ENCODE measurements around the gene CTIF.

Gene CTIF

DNA sequence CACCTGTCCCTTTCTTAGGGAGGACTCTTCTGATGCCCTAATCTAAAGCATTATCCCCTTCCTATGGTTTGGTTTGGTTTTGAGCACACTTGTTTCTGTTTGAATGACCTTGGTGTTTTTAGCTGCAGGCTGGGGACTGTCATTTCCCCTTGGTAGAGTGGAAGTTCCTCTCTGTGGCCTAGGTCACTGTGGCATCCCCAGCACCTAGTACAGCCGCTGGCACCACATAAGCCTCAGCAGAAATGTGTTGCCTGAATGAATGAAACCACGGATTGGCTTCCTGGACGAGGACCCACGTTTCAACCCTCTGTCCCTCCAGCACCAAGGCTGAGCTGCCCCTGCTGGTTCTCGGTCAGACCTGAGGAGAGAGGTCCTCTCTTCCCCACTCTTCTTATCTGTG lies 159.9 kb downstream of the CTIF start:
- Histone ChIP-seq H3K27me3 (ENCODE audit: control insufficient read depth in 1 of 2, insufficient read depth in 2 of 2, low read length in 2 of 2) (no peaks in the 10 kb centered on the region), H3K9me3 (ENCODE audit: control insufficient read depth in 2 of 2, low read length in 2 of 2) (peaks cover 0 to 2% of the 10 kb centered on the region in 2 donors), H3K36me3 (ENCODE audit: control insufficient read depth in 2 of 2, insufficient read depth in 2 of 2, low read length in 2 of 2) (peaks cover 0 to 4% of the 10 kb centered on the region in 2 donors), H3K4me3 (ENCODE audit: low read length in 2 of 2) (no peak overlapping the region), H3K9ac (ENCODE audit: low read length in 2 of 2) (no peak overlapping the region), H3K4me1 (ENCODE audit: control insufficient read depth, insufficient read depth, low read length) (peaks cover 2% of the 10 kb centered on the region), H3K27ac (ENCODE audit: low read length) (no peak overlapping the region)

DNA sequence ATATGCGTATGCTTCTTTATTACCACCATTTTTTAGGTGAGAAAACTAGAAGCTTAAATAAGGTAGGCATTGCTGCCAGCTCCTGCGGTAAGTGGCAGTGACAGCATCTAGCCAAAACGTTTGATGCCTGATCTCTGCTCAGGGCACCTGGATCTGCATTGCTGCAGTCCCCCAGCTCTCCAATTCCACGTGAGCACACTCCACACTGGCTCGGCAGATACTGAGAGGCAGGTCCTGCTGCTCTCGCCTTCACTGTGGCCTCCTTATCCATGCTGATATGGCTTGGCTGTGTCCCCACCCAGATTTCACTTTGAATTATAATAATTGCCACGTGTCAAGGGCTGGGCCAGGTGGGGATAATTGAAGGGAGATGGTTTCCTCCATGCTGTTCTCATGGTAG lies 160.9 kb downstream of the CTIF start:
- H3K27me3 ChIP-seq (ENCODE audit: control insufficient read depth in 1 of 2, insufficient read depth in 2 of 2, low read length in 2 of 2), result no peaks in the 10 kb centered on the region
- no peak overlapping the region for H3K9ac ChIP-seq (ENCODE audit: low read length in 2 of 2)
- H3K36me3 ChIP-seq (ENCODE audit: control insufficient read depth in 2 of 2, insufficient read depth in 2 of 2, low read length in 2 of 2), result peaks cover 0 to 6% of the 10 kb centered on the region in 2 donors
- H3K4me1 ChIP-seq (ENCODE audit: control insufficient read depth, insufficient read depth, low read length), result peaks cover 2% of the 10 kb centered on the region
- H3K4me3 ChIP-seq (ENCODE audit: low read length in 2 of 2), result no peak overlapping the region
- H3K9me3 ChIP-seq (ENCODE audit: control insufficient read depth in 2 of 2, low read length in 2 of 2), result no peaks in the 10 kb centered on the region
- H3K27ac ChIP-seq (ENCODE audit: low read length), result no peak overlapping the region

DNA sequence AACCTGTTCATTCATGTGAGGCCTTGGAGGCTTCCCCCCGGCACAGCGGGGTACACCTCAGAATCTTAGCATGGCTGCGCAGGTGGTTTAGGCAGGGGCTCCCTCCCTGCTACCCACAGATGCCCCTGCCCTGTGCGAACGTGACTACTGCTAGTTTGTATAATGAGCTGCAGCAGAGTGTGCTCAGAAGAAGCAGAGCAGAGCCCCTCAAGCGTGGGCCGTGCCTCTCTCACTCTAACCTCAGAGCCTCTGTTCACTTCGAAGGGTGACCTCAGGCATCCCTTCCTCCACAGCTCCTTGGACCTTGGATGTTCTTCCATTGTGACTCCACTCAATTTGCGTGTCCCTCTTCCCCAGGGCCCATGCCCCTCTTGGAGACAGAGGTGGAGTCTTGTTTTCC lies 161.6 kb downstream of the CTIF start:
- Histone ChIP-seq H3K4me1 (ENCODE audit: control insufficient read depth, insufficient read depth, low read length) (peaks cover 2% of the 10 kb centered on the region), H3K9me3 (ENCODE audit: control insufficient read depth in 2 of 2, low read length in 2 of 2) (no peaks in the 10 kb centered on the region), H3K27ac (ENCODE audit: low read length) (no peak overlapping the region), H3K9ac (ENCODE audit: low read length in 2 of 2) (no peak overlapping the region), H3K27me3 (ENCODE audit: control insufficient read depth in 1 of 2, insufficient read depth in 2 of 2, low read length in 2 of 2) (no peaks in the 10 kb centered on the region), H3K4me3 (ENCODE audit: low read length in 2 of 2) (no peak overlapping the region), H3K36me3 (ENCODE audit: control insufficient read depth in 2 of 2, insufficient read depth in 2 of 2, low read length in 2 of 2) (peaks cover 0 to 6% of the 10 kb centered on the region in 2 donors)

DNA sequence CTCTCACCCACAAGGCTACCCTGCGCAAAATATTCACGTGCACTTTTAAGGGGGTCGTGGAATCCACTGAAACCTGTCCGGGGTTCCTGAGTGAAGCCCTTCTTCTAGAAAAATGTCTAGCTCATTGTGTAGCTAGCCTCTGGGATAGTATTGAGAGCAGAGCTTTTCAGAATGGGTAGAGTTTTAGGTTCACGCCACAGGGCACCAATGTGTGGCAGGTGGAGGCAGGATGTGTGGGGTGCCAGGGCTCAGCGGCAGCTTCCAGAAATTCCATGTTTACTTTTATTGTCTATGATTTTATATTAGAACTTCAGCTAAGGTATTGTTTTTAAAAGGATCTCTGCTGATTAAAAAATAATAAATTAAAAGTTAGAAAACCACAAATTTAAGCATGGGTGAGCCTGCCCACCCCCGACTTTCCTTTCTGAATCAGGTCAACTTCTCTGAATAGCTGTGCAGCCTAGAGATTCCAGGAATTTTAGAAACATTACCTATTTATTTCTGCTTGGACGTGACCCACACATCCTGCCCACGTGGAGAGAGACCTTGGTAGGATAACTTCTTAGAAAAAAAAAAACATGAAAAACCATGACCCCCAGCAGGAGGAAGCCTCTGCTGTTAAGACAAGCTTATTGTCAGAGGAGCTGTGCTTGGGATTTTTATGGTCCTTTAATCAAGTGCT lies 163.7 kb downstream of the CTIF start:
- Histone ChIP-seq H3K27me3 (ENCODE audit: control insufficient read depth in 1 of 2, insufficient read depth in 2 of 2, low read length in 2 of 2) (no peaks in the 10 kb centered on the region), H3K27ac (ENCODE audit: low read length) (no peak overlapping the region), H3K9ac (ENCODE audit: low read length in 2 of 2) (no peak overlapping the region)

DNA sequence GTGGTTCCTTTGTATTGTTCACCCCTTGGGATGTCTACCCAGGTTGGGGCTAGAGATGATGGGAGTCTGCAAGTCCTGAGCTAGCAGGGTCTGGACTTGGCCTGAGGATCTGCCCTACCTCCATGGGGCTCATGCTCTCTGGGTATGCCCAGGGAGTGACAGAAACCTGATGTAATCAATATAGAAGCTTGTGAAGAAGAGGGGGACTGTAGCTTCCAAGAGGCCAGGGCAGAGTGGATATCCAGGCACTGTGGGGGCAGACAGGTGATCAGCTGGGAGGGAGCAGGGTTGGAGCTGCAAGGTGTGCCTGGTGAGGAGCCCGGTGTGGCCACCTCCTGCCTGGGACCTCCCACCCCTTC lies 164.2 kb downstream of the CTIF start:
- Histone ChIP-seq H3K9me3 (ENCODE audit: control insufficient read depth in 2 of 2, low read length in 2 of 2) (no peaks in the 10 kb centered on the region), H3K9ac (ENCODE audit: low read length in 2 of 2) (no peak overlapping the region), H3K4me3 (ENCODE audit: low read length in 2 of 2) (no peak overlapping the region), H3K27ac (ENCODE audit: low read length) (no peak overlapping the region), H3K4me1 (ENCODE audit: control insufficient read depth, insufficient read depth, low read length) (peaks cover 2% of the 10 kb centered on the region), H3K36me3 (ENCODE audit: control insufficient read depth in 2 of 2, insufficient read depth in 2 of 2, low read length in 2 of 2) (peaks cover 0 to 6% of the 10 kb centered on the region in 2 donors), H3K27me3 (ENCODE audit: control insufficient read depth in 1 of 2, insufficient read depth in 2 of 2, low read length in 2 of 2) (no peaks in the 10 kb centered on the region)

More for the DNA sequence above, 163.7 kb downstream of the CTIF start:
- Histone ChIP-seq H3K36me3 (ENCODE audit: control insufficient read depth in 2 of 2, insufficient read depth in 2 of 2, low read length in 2 of 2) (peaks cover 0 to 6% of the 10 kb centered on the region in 2 donors), H3K4me3 (ENCODE audit: low read length in 2 of 2) (no peak overlapping the region), H3K9me3 (ENCODE audit: control insufficient read depth in 2 of 2, low read length in 2 of 2) (no peaks in the 10 kb centered on the region), H3K4me1 (ENCODE audit: control insufficient read depth, insufficient read depth, low read length) (peaks cover 2% of the 10 kb centered on the region)

DNA sequence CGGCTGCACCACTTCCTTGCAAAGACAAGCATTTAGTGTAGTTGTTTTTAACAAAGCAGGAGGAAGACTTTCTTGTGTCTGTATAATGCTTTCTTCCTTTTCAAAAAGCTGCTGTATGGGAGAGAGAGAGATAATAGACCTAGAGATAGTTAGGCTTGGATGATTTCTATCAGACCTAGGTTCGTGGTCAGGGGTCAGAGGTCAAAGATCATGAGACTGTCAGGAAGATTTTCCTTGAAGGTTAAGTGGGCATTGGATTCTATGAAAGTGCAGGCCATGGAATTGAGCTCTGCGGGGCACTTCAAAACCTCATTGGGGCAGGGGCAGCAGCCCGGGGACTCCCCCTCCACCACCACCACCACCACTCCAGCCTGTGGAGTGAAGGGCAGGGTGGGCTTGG lies 164.6 kb downstream of the CTIF start:
- peaks cover 0 to 6% of the 10 kb centered on the region in 2 donors for H3K36me3 ChIP-seq (ENCODE audit: control insufficient read depth in 2 of 2, insufficient read depth in 2 of 2, low read length in 2 of 2)
- no peak overlapping the region for H3K9ac ChIP-seq (ENCODE audit: low read length in 2 of 2)
- H3K9me3 ChIP-seq (ENCODE audit: control insufficient read depth in 2 of 2, low read length in 2 of 2), result no peaks in the 10 kb centered on the region
- peaks cover 2% of the 10 kb centered on the region for H3K4me1 ChIP-seq (ENCODE audit: control insufficient read depth, insufficient read depth, low read length)
- H3K27ac ChIP-seq (ENCODE audit: low read length), result no peak overlapping the region
- no peaks in the 10 kb centered on the region for H3K27me3 ChIP-seq (ENCODE audit: control insufficient read depth in 1 of 2, insufficient read depth in 2 of 2, low read length in 2 of 2)
- no peak overlapping the region for H3K4me3 ChIP-seq (ENCODE audit: low read length in 2 of 2)

DNA sequence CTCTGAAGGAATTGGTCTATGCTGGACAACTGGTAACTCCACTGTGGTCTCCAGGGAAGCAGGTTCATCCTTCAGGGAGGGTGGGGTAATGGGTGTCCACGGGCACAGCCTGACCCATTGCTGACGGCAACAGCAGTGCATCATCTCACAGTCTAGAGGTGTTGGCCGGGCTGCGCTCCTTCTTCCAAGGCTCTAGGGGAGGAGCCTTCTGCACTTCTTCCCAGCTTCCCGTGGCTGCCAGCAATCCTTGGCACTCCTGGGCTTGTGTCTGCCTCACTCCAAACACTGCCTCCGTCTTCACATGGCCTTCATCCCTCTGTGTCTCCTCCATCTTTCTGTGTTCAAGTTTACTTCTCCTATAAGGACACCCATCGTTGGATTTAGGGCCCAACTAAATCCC lies 166.2 kb downstream of the CTIF start:
- H3K4me3 ChIP-seq (ENCODE audit: low read length in 2 of 2), result no peak overlapping the region
- no peaks in the 10 kb centered on the region for H3K9me3 ChIP-seq (ENCODE audit: control insufficient read depth in 2 of 2, low read length in 2 of 2)
- no peak overlapping the region for H3K9ac ChIP-seq (ENCODE audit: low read length in 2 of 2)
- no peaks in the 10 kb centered on the region for H3K27me3 ChIP-seq (ENCODE audit: control insufficient read depth in 1 of 2, insufficient read depth in 2 of 2, low read length in 2 of 2)
- peaks cover 0 to 3% of the 10 kb centered on the region in 2 donors for H3K36me3 ChIP-seq (ENCODE audit: control insufficient read depth in 2 of 2, insufficient read depth in 2 of 2, low read length in 2 of 2)
- no peak overlapping the region for H3K27ac ChIP-seq (ENCODE audit: low read length)
- H3K4me1 ChIP-seq (ENCODE audit: control insufficient read depth, insufficient read depth, low read length), result peaks cover 2% of the 10 kb centered on the region

DNA sequence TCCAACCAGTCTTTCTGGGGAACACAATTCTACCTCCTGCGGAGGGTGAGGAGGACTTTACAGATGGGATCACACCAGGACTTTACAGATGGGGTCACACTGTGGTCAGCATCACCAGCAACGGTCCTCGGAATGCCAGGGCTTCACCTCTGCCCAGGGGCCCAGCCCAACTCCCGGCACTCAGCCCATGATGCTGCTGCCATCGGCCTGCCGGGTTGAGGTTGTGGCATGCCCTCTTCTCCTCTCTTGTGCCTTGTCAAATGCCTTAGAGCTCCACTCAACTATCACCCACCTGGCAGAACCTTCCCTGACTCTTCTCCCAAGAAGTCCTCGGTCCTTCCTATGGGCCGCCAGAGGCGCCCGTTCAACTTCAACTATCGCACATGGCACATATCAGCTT lies 166.7 kb downstream of the CTIF start:
- no peak overlapping the region for H3K9ac ChIP-seq (ENCODE audit: low read length in 2 of 2)
- peaks cover 0 to 3% of the 10 kb centered on the region in 2 donors for H3K36me3 ChIP-seq (ENCODE audit: control insufficient read depth in 2 of 2, insufficient read depth in 2 of 2, low read length in 2 of 2)
- no peaks in the 10 kb centered on the region for H3K27me3 ChIP-seq (ENCODE audit: control insufficient read depth in 1 of 2, insufficient read depth in 2 of 2, low read length in 2 of 2)
- H3K4me3 ChIP-seq (ENCODE audit: low read length in 2 of 2), result no peak overlapping the region
- H3K9me3 ChIP-seq (ENCODE audit: control insufficient read depth in 2 of 2, low read length in 2 of 2), result no peaks in the 10 kb centered on the region
- peaks cover 2% of the 10 kb centered on the region for H3K4me1 ChIP-seq (ENCODE audit: control insufficient read depth, insufficient read depth, low read length)
- no peak overlapping the region for H3K27ac ChIP-seq (ENCODE audit: low read length)

DNA sequence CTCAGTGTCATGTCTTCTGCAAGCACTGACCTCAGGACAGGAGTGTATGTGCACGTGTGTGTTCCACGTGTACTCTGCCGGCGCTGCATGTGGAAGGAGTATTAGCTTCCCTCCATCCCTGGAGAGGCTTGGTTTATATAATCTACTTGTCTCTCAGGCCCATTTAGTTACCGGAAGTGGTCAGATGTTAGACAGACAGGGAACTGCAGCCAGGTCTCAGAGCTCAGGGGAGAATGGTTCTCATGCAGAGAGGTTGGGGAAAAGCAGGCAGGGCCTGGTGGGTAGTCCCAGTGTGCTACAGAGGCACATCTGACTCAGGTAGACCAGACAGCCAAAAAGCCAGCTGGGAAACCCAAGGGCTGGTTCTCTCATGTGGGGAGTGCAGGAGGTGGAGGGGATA lies 167.9 kb downstream of the CTIF start:
- peaks cover 2% of the 10 kb centered on the region for H3K4me1 ChIP-seq (ENCODE audit: control insufficient read depth, insufficient read depth, low read length)
- no peak overlapping the region for H3K4me3 ChIP-seq (ENCODE audit: low read length in 2 of 2)
- no peak overlapping the region for H3K27ac ChIP-seq (ENCODE audit: low read length)

DNA sequence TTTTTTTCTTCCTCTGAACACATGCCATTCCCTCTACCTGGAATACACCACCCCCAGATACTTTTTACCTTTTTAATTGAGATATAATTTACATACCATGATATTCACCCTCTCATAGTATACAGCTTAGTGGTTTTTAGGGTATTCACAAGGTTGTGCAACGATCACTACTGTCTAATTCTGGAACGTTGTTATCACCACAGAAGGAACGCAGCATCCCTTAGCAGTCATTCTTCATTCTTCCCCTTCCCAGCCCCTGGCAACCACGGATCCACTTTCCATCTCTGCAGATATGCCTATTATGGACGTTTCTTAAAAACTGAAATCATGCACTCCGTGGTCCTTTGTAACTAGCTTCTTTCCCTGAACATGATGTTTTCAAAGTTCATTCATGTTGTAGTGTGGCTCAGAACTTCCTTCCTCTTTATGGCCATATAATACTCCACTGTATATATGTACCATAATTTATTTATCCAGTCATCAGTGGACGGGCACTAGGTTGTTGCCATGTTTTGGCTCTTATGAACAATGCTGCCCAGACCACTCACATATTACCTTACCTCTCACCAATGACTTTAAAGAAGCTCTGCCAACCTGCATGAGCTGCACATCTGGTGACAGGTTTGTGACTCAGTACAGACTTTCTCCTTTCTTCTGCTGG lies 168.9 kb downstream of the CTIF start:
- no peaks in the 10 kb centered on the region for H3K4me1 ChIP-seq (ENCODE audit: control insufficient read depth, insufficient read depth, low read length)

More for the DNA sequence above, 167.9 kb downstream of the CTIF start:
- H3K27me3 ChIP-seq (ENCODE audit: control insufficient read depth in 1 of 2, insufficient read depth in 2 of 2, low read length in 2 of 2), result no peaks in the 10 kb centered on the region
- H3K9me3 ChIP-seq (ENCODE audit: control insufficient read depth in 2 of 2, low read length in 2 of 2), result no peaks in the 10 kb centered on the region
- H3K9ac ChIP-seq (ENCODE audit: low read length in 2 of 2), result no peak overlapping the region
- peaks cover 0 to 4% of the 10 kb centered on the region in 2 donors for H3K36me3 ChIP-seq (ENCODE audit: control insufficient read depth in 2 of 2, insufficient read depth in 2 of 2, low read length in 2 of 2)

DNA sequence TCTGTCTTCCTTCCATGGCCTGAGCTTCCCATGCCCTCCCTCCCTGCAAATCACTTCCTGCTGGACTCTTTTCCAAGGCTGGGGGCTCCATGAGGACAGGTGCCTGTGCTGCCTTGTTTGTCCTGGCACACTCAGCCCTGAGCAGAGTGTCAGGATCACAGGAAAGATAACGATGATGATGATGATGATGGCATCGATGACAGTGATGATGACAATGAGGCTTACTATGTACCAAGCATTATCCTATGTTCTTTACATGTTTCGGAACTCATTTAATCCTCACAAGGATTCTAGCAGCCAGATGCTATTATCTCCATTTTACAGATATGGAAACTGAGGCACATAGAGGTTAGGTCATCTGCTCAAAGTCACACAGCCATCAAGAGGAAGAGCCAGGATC lies 170.0 kb downstream of the CTIF start:
- Histone ChIP-seq H3K4me3 (ENCODE audit: low read length in 2 of 2) (no peak overlapping the region), H3K9ac (ENCODE audit: low read length in 2 of 2) (no peak overlapping the region), H3K4me1 (ENCODE audit: control insufficient read depth, insufficient read depth, low read length) (no peaks in the 10 kb centered on the region), H3K36me3 (ENCODE audit: control insufficient read depth in 2 of 2, insufficient read depth in 2 of 2, low read length in 2 of 2) (peaks cover 4 to 6% of the 10 kb centered on the region in 2 donors), H3K9me3 (ENCODE audit: control insufficient read depth in 2 of 2, low read length in 2 of 2) (no peaks in the 10 kb centered on the region), H3K27me3 (ENCODE audit: control insufficient read depth in 1 of 2, insufficient read depth in 2 of 2, low read length in 2 of 2) (no peaks in the 10 kb centered on the region), H3K27ac (ENCODE audit: low read length) (no peak overlapping the region)

More for the DNA sequence above, 168.9 kb downstream of the CTIF start:
- Histone ChIP-seq H3K9ac (ENCODE audit: low read length in 2 of 2) (no peak overlapping the region), H3K27me3 (ENCODE audit: control insufficient read depth in 1 of 2, insufficient read depth in 2 of 2, low read length in 2 of 2) (no peaks in the 10 kb centered on the region), H3K27ac (ENCODE audit: low read length) (no peak overlapping the region), H3K4me3 (ENCODE audit: low read length in 2 of 2) (no peak overlapping the region), H3K9me3 (ENCODE audit: control insufficient read depth in 2 of 2, low read length in 2 of 2) (no peaks in the 10 kb centered on the region), H3K36me3 (ENCODE audit: control insufficient read depth in 2 of 2, insufficient read depth in 2 of 2, low read length in 2 of 2) (peaks cover 1 to 4% of the 10 kb centered on the region in 2 donors)

Data from stomach smooth muscle (tissue), 2 donors.